Erythroblast (primary cell): ENCODE data around the gene ATP1A1.

ENCODE experiments used
- GATA1 ChIP-seq: IDR thresholded peaks from 2 replicates; pipeline ENCODE4 v1.6.1; 2011; ENCODE audit warnings: low read depth, mild to moderate bottlenecking, control low read depth, low read length, moderate library complexity
- POLR2A ChIP-seq: IDR thresholded peaks from 2 replicates; pipeline ENCODE4 v1.6.1; 2011; ENCODE audit warnings: mild to moderate bottlenecking, low read length

- no peak for TF ChIP-seq POLR2A
- TF ChIP-seq GATA1, result no peak
These were observed 21.1 kb upstream of the ATP1A1 start for GRCh38 chr1:116351914-116352313.
